Gastrocnemius medialis (tissue), 4 donors: ENCODE data around the gene SCP2.

Source experiments
- CTCF ChIP-seq, 5 experiments: fragments of 450-650 bp in 3 of 5; fragments of 200-600 bp in 2 of 5; sonication (generic) in 2 of 5; IDR thresholded peaks in 4 of 5; conservative IDR thresholded peaks in 1 of 5; 1 replicate in 4 of 5; 2 replicates in 1 of 5; pipeline ENCODE4 v1.5.1; 2016 to 2019; ENCODE audit warnings: antibody characterized with exemption in 5 of 5, mild to moderate bottlenecking in 3 of 5, moderate library complexity in 3 of 5
- POLR2A ChIP-seq, 2 donors: fragments of 450-650 bp; IDR thresholded peaks; one replicate each; pipeline ENCODE4 v1.6.1; 2017; ENCODE audit warnings: antibody characterized with exemption in 2 of 2, mild to moderate bottlenecking in 2 of 2, moderate library complexity in 2 of 2

- TF ChIP-seq CTCF (IDR thresholded peaks at IDR 0.05 in 4 of 5, conservative IDR thresholded peaks at IDR 0.05 in 1 of 5) (no peak), POLR2A (IDR thresholded peaks at IDR 0.05) (no peak)
Observed at GRCh38 chr1:53062708-53063591, 135.9 kb downstream of the SCP2 start.
